NCI-H446 treated with DMSO at 0.1 percent for 48 hours (cell line): ENCODE results near the gene NCBP3.
"Not testable (repeated sequence)": the region's sequence is repeated elsewhere in the genome, so short reads cannot be mapped to it uniquely, and the experiment has no call there.

Experiments used
- DNase-seq: peaks from one replicate; lab custom pipeline; 2025; lab: John Stamatoyannopoulos, UW

The NCBP3 gene

GRCh38 chr17:3812284-3812683 is 33.8 kb downstream of the NCBP3 start:
- no peak for DNase-seq

GRCh38 chr17:3810019-3810418 is 36.0 kb downstream of the NCBP3 start:
- DNase-seq = no peak

- DNase-seq = no peak
These were observed 36.9 kb downstream of the NCBP3 start for GRCh38 chr17:3809135-3809534.

- DNase-seq = no peak
These were observed 37.3 kb downstream of the NCBP3 start for GRCh38 chr17:3808701-3809100.

- DNase-seq = no peak
These were observed 40.5 kb downstream of the NCBP3 start for GRCh38 chr17:3805581-3805980.

GRCh38 chr17:3804503-3804931 is 41.5 kb downstream of the NCBP3 start:
- DNase-seq = no peak

GRCh38 chr17:3803308-3803640 is 42.8 kb downstream of the NCBP3 start:
- DNase-seq = no peak

- no peak for DNase-seq
These were observed 43.4 kb downstream of the NCBP3 start for GRCh38 chr17:3802461-3803307.

- DNase-seq = no peak
These were observed 44.3 kb downstream of the NCBP3 start for GRCh38 chr17:3801792-3802191.

GRCh38 chr17:3801347-3801746 is 44.7 kb downstream of the NCBP3 start:
- no peak for DNase-seq

- DNase-seq = no peak
These were observed 45.4 kb downstream of the NCBP3 start, which contains the start of gene ITGAE for GRCh38 chr17:3800362-3801271. ITGAE (minus strand) TSS chr17:3801188; CDS start chr17:3801144, 44 bp downstream.

- DNase-seq = no peak
These were observed 46.7 kb downstream of the NCBP3 start for GRCh38 chr17:3799181-3799945.

GRCh38 chr17:3798273-3799180 is 47.5 kb downstream of the NCBP3 start:
- no peak for DNase-seq

- DNase-seq = no peak
These were observed 49.2 kb downstream of the NCBP3 start for GRCh38 chr17:3796822-3797170.

GRCh38 chr17:3796110-3796821 is 49.8 kb downstream of the NCBP3 start:
- DNase-seq = no peak

GRCh38 chr17:3795390-3796102 is 50.5 kb downstream of the NCBP3 start:
- no peak for DNase-seq

- no peak for DNase-seq
These were observed 51.3 kb downstream of the NCBP3 start for GRCh38 chr17:3794557-3795389.

- DNase-seq = not testable (repeated sequence)
These were observed 51.9 kb downstream of the NCBP3 start for GRCh38 chr17:3794152-3794551.

- not testable (repeated sequence) for DNase-seq
These were observed 52.8 kb downstream of the NCBP3 start for GRCh38 chr17:3793258-3793657.
